Amygdala (tissue), 56 donors: ENCODE results near the gene NEMF.
A peak's percentile ranks its signal among the peaks of the same experiment; 100 is the strongest.
"Not testable (repeated sequence)": the region's sequence is repeated elsewhere in the genome, so short reads cannot be mapped to it uniquely, and the experiment has no call there.

Experiments
- DNase-seq, 56 donors: peaks; one replicate each; lab custom pipeline; 2025; lab: John Stamatoyannopoulos, UW

The NEMF gene

GRCh38 chr14:49852301-49853157 lies at the start of gene NEMF:
Gene NEMF (minus strand): TSS chr14:49852788. CDS start chr14:49852753, 35 bp downstream.
- DNase-seq: peak; percentile 38 to 97 (median 82)

GRCh38 chr14:49900973-49901372 lies 48.4 kb upstream of the NEMF start:
- DNase-seq: no peak

GRCh38 chr14:49898485-49898884 lies 45.9 kb upstream of the NEMF start:
- no peak for DNase-seq

GRCh38 chr14:49897965-49898364 lies 45.4 kb upstream of the NEMF start:
- DNase-seq: no peak

GRCh38 chr14:49897414-49897813 lies 44.8 kb upstream of the NEMF start:
- DNase-seq: no peak

- DNase-seq: no peak
Measured at GRCh38 chr14:49896966-49897365, 44.4 kb upstream of the NEMF start.

- not testable (repeated sequence) for DNase-seq
Measured at GRCh38 chr14:49896272-49896671, 43.7 kb upstream of the NEMF start.

GRCh38 chr14:49895480-49895879 lies 42.9 kb upstream of the NEMF start:
- no peak for DNase-seq

- not testable (repeated sequence) for DNase-seq
Measured at GRCh38 chr14:49894214-49895107, 41.9 kb upstream of the NEMF start.

GRCh38 chr14:49893309-49894213 lies 41.0 kb upstream of the NEMF start:
- peak in 21 of 56 donors; percentile 24 to 69 (median 44) for DNase-seq

GRCh38 chr14:49892636-49893308 lies 40.2 kb upstream of the NEMF start, which contains the start of gene ARF6:
Gene ARF6 (plus strand): TSS chr14:49893082. CDS start chr14:49893737, 655 bp downstream.
- peak; percentile 49 to 98 (median 94) for DNase-seq

GRCh38 chr14:49892301-49892635 lies 39.7 kb upstream of the NEMF start:
- DNase-seq: peak in 32 of 56 donors; percentile 21 to 88 (median 64)

GRCh38 chr14:49888293-49888692 lies 35.7 kb upstream of the NEMF start:
- DNase-seq: no peak

- no peak for DNase-seq
Measured at GRCh38 chr14:49886523-49886922, 33.9 kb upstream of the NEMF start.

GRCh38 chr14:49882826-49883694 lies 30.5 kb upstream of the NEMF start:
- no peak for DNase-seq

GRCh38 chr14:49881350-49882001 lies 28.9 kb upstream of the NEMF start:
- DNase-seq: no peak

GRCh38 chr14:49880267-49881064 lies 27.9 kb upstream of the NEMF start:
- DNase-seq: no peak
